ENCODE results near the gene KRT20.

- TF ChIP-seq CTCF (conservative IDR thresholded peaks at IDR 0.05; ENCODE audit: low read length) (no peak), EZH2phosphoT487 (IDR thresholded peaks at IDR 0.05; ENCODE audit: borderline replicate concordance) (no peak)
Measured at GRCh38 chr17:40844671-40845107, 40.4 kb downstream of the KRT20 start.
